K562 (cell line): ENCODE data around the gene CPT1B.
A peak's percentile ranks its signal among the peaks of the same experiment; 100 is the strongest.

ENCODE experiments used
- E2F3 ChIP-seq: fragments of 250-450 bp; sonication (Bioruptor Pico); IDR thresholded peaks from 2 replicates; pipeline ENCODE4 v1.4.0; 2020; ENCODE audit warnings: mild to moderate bottlenecking
- EP300 ChIP-seq: IDR thresholded peaks from 2 replicates; pipeline ENCODE4 v1.6.1; 2012; ENCODE audit warnings: low read length, improper control_type of control experiment
- FOXM1 ChIP-seq, 2 experiments: fragments of 450-650 bp in 1 of 2; sonication (generic) in 1 of 2; formaldehyde crosslinking in 1 of 2; IDR thresholded peaks; 2 replicates each; pipeline versions ENCODE4 v1.6.1 to v1.9.0; 2017 to 2022; ENCODE audit warnings: low read depth in 2 of 2, mild to moderate bottlenecking in 2 of 2, missing genetic modification reagents in 1 of 2, moderate library complexity in 1 of 2
- MAFF ChIP-seq: IDR thresholded peaks from 2 replicates; pipeline ENCODE4 v1.6.1; 2012; ENCODE audit warnings: low read length, improper control_type of control experiment
- MAFK ChIP-seq: IDR thresholded peaks from 2 replicates; pipeline ENCODE4 v1.6.1; 2011; ENCODE audit warnings: low read length, improper control_type of control experiment
- NFYB ChIP-seq: IDR thresholded peaks from 2 replicates; pipeline ENCODE4 v1.6.1; 2011; ENCODE audit warnings: mild to moderate bottlenecking, moderate library complexity; ENCODE audit not compliant: insufficient read length; ENCODE audit errors: extremely low read depth
- POLR2A ChIP-seq: fragments of 450-650 bp; conservative IDR thresholded peaks from 2 replicates; pipeline ENCODE4 v1.6.1; 2016
- RUNX1 ChIP-seq: sonication (generic); IDR thresholded peaks from 2 replicates; pipeline ENCODE4 v1.6.1; 2016; ENCODE audit warnings: antibody characterized with exemption, low read depth
- TARDBP ChIP-seq: fragments of 450-650 bp; IDR thresholded peaks from 2 replicates; pipeline ENCODE4 v1.6.1; 2016
- UBTF ChIP-seq, 2 experiments: IDR thresholded peaks; 2 replicates each; pipeline ENCODE4 v1.6.1; 2012; ENCODE audit warnings: improper control_type of control experiment in 2 of 2, low read depth in 2 of 2, low read length in 2 of 2, borderline replicate concordance in 1 of 2
- ZNF277 ChIP-seq: fragments of 250-450 bp; sonication (Bioruptor Pico); IDR thresholded peaks from 2 replicates; pipeline ENCODE4 v1.8.0; 2022; ENCODE audit warnings: inconsistent platforms, mild to moderate bottlenecking, moderate library complexity, borderline replicate concordance
- TF ChIP-seq, protein P1 (sequence below): fragments of 250-450 bp; sonication (Bioruptor Pico); IDR thresholded peaks from 2 replicates; pipeline ENCODE4 v1.5.0; 2020; ENCODE audit warnings: mild to moderate bottlenecking
- TF ChIP-seq, protein P2 (sequence below), 3 experiments: IDR thresholded peaks in 2 of 3; conservative IDR thresholded peaks in 1 of 3; 2 replicates each; pipeline ENCODE4 v1.5.1; 2011 to 2012; ENCODE audit warnings: low read length in 3 of 3, mild to moderate bottlenecking in 3 of 3, control low read depth in 2 of 3, improper control_type of control experiment in 1 of 3, inconsistent platforms in 1 of 3, low read depth in 1 of 3, mixed read lengths in 1 of 3, moderate library complexity in 1 of 3; ENCODE audit not compliant: insufficient read depth in 2 of 3

DNA sequence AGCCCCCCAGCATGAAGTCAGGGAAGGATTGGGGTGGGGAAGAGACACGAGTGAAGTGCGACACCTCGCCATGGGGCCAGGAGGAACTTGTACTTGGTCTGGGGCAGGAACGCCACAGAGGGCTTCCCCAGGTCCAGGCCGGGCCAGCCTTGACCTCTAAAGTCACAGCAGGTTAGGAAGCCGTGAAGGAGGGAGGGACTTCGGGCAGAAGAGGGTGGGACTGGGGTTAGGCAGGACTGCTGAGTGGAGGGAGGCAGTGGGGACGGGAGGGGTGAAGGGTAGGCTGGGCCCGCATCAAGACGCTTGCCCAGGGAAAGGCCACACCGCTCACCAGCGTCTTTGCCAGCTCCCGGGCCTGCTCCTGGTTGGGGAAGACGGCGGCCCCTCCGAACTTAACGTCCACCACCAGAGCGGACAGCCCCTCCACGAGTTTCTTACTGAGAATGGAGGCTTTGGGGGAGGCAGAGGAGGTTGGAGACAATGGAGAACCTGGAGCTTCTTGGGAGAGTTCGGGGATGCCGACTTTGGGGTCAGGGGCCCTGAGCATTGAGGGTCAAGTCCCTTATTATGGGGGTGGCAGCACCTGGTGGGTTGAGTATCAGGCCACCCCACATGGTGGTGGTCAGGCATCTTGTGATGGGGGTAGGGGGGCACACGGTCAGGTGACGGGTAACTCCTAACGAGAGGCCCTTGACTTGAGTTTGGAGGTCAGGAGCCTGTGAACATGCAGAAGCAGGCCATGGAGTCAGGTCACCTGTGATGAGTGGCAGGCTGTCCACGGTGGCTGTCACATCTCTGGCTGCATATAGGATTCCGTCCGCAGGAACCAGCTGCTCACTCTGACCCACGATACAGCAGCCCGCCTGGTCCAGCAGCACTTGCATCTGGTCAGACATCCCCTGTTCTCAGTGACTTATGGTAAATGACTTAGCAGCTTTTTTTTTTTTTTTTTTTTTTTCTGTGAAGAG lies 51.1 kb downstream of the CPT1B start:
- TF ChIP-seq, protein P1, sequence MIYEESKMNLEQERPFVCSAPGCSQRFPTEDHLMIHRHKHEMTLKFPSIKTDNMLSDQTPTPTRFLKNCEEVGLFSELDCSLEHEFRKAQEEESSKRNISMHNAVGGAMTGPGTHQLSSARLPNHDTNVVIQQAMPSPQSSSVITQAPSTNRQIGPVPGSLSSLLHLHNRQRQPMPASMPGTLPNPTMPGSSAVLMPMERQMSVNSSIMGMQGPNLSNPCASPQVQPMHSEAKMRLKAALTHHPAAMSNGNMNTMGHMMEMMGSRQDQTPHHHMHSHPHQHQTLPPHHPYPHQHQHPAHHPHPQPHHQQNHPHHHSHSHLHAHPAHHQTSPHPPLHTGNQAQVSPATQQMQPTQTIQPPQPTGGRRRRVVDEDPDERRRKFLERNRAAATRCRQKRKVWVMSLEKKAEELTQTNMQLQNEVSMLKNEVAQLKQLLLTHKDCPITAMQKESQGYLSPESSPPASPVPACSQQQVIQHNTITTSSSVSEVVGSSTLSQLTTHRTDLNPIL (CRISPR knock-in tag) = no peak
- TF ChIP-seq EP300 = no peak
- no peak for TF ChIP-seq ZNF277
- no peak for TF ChIP-seq UBTF (IDR thresholded peaks at IDR 0.05; ENCODE audit: borderline replicate concordance in 1 of 2, low read depth in 2 of 2, low read length in 2 of 2)
- peak; percentile 63 for TF ChIP-seq POLR2A
- TF ChIP-seq FOXM1 (IDR thresholded peaks at IDR 0.05; ENCODE audit: low read depth) = no peak
- no peak for TF ChIP-seq FOXM1 (CRISPR knock-in tag; IDR thresholded peaks at IDR 0.05; ENCODE audit: low read depth)
- TF ChIP-seq MAFF = no peak
- TF ChIP-seq, protein P2, sequence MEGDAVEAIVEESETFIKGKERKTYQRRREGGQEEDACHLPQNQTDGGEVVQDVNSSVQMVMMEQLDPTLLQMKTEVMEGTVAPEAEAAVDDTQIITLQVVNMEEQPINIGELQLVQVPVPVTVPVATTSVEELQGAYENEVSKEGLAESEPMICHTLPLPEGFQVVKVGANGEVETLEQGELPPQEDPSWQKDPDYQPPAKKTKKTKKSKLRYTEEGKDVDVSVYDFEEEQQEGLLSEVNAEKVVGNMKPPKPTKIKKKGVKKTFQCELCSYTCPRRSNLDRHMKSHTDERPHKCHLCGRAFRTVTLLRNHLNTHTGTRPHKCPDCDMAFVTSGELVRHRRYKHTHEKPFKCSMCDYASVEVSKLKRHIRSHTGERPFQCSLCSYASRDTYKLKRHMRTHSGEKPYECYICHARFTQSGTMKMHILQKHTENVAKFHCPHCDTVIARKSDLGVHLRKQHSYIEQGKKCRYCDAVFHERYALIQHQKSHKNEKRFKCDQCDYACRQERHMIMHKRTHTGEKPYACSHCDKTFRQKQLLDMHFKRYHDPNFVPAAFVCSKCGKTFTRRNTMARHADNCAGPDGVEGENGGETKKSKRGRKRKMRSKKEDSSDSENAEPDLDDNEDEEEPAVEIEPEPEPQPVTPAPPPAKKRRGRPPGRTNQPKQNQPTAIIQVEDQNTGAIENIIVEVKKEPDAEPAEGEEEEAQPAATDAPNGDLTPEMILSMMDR (IDR thresholded peaks at IDR 0.05 in 2 of 3, conservative IDR thresholded peaks at IDR 0.05 in 1 of 3; ENCODE audit: insufficient read depth in 2 of 3, low read depth in 1 of 3, low read length in 3 of 3) = no peak
- no peak for TF ChIP-seq TARDBP
- TF ChIP-seq RUNX1 = no peak
- no peak for TF ChIP-seq NFYB
- no peak for TF ChIP-seq E2F3 (CRISPR knock-in tag)
- no peak for TF ChIP-seq MAFK
